ENCODE data around the gene DLK1. TPM values are rescaled to one million over a fixed set of nuclear protein-coding genes. Genes with fewer than 3 reads are reported as not detected.

The DLK1 gene
- polyA plus RNA-seq, 1 experiment, result 0.12 TPM

DNA sequence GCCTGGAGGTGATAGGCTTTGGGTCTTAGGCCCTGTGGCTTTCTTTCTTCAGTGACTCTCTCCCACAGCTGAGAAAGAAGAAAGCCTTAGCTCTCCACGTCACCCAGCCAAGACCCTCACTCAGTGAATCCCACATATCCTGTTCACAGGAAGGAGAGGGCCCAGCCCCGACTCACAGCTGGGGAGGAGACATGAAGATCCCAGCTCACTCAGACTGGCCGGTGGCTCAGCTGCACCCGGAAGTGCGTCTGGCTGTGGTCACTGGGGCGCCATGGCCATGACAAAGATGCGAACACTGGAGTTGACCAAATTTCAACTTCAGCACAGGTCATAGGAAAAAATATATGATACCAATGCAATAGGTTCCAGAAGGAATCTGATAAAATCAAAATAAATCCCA is 14.2 kb downstream of the DLK1 start:
- peaks cover 14% of the 10 kb centered on the region for H3K27me3 ChIP-seq (ENCODE audit: control insufficient read depth, insufficient read depth, low read length)
- H3K9me3 ChIP-seq (ENCODE audit: control insufficient read depth, insufficient read depth, low read length), result peaks cover 4% of the 10 kb centered on the region
- ChIA-PET POLR2A (no interaction called here), CTCF (no interaction called here)
- DNase-seq (ENCODE audit: low read depth, low spot score), result no peak
- H3K27ac ChIP-seq (ENCODE audit: low read depth, low read length), result no peak overlapping the region
- TF ChIP-seq, protein P1, sequence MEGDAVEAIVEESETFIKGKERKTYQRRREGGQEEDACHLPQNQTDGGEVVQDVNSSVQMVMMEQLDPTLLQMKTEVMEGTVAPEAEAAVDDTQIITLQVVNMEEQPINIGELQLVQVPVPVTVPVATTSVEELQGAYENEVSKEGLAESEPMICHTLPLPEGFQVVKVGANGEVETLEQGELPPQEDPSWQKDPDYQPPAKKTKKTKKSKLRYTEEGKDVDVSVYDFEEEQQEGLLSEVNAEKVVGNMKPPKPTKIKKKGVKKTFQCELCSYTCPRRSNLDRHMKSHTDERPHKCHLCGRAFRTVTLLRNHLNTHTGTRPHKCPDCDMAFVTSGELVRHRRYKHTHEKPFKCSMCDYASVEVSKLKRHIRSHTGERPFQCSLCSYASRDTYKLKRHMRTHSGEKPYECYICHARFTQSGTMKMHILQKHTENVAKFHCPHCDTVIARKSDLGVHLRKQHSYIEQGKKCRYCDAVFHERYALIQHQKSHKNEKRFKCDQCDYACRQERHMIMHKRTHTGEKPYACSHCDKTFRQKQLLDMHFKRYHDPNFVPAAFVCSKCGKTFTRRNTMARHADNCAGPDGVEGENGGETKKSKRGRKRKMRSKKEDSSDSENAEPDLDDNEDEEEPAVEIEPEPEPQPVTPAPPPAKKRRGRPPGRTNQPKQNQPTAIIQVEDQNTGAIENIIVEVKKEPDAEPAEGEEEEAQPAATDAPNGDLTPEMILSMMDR (IDR thresholded peaks at IDR 0.05; ENCODE audit: low read depth, low read length), result no peak
- H3K4me3 ChIP-seq (ENCODE audit: low read depth, low read length), result no peak overlapping the region

DNA sequence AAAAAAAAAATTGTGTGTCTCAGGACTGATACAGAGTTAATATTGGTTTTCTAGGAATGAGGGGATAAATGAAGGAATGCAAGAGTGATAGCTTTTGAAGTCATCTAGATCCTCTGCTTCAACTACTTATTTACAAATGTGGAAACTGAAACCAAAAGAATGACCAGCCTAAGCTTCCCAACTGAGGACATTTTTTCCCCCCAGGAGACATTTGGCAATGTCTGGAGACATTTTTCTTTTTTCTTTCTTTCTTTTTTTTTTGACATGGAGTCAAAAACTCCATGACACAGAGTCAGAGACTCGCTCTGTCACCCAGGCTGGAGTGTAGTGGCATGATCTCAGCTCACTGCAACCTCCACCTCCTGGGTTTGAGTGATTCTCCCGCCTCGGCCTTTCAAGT is 15.3 kb downstream of the DLK1 start:
- ChIA-PET CTCF (no interaction called here), POLR2A (no interaction called here)
- TF ChIP-seq, protein P1 (IDR thresholded peaks at IDR 0.05; ENCODE audit: low read depth, low read length), result no peak
- peaks cover 4% of the 10 kb centered on the region for H3K9me3 ChIP-seq (ENCODE audit: control insufficient read depth, insufficient read depth, low read length)
- no peak overlapping the region for H3K27ac ChIP-seq (ENCODE audit: low read depth, low read length)
- H3K4me3 ChIP-seq (ENCODE audit: low read depth, low read length), result no peak overlapping the region
- no peak for DNase-seq (ENCODE audit: low read depth, low spot score)
- peaks cover 14% of the 10 kb centered on the region for H3K27me3 ChIP-seq (ENCODE audit: control insufficient read depth, insufficient read depth, low read length)

DNA sequence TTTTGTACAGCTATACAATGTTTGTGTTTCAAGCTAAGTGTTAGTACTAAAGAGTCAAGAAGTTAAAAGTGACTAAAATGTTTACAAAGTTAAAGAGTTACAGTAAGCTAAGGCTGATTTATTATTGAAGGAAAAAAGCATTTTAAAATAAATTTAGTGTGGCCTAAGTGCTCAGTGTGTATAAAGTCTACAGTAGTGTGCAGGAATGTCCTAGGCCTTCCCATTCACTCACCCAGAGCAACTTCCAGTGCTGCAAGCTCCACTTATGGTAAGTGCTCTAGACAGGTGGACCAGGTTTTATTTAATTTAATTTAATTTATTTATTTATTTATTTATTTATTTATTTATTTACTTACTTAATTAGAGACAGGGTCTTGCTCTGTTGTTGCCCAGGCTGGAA is 19.6 kb downstream of the DLK1 start:
- ChIA-PET POLR2A (interaction anchor here (1.0 kb wide), 1 partner anchor 80 kb away, joined by 4 read pairs; the partner anchor contains the start of gene MEG3), CTCF (interaction anchor here (1.0 to 1.4 kb wide), 2 partner anchors 15 to 362 kb away, joined by 3 read pairs; no protein-coding TSS in a partner anchor)
- Histone ChIP-seq H3K9me3 (ENCODE audit: control insufficient read depth, insufficient read depth, low read length) (no peaks in the 10 kb centered on the region), H3K27me3 (ENCODE audit: control insufficient read depth, insufficient read depth, low read length) (peaks cover 6% of the 10 kb centered on the region), H3K4me3 (ENCODE audit: low read depth, low read length) (no peak overlapping the region), H3K27ac (ENCODE audit: low read depth, low read length) (no peak overlapping the region)
- TF ChIP-seq, protein P1 (IDR thresholded peaks at IDR 0.05; ENCODE audit: low read depth, low read length), result no peak
- no peak for DNase-seq (ENCODE audit: low read depth, low spot score)

DNA sequence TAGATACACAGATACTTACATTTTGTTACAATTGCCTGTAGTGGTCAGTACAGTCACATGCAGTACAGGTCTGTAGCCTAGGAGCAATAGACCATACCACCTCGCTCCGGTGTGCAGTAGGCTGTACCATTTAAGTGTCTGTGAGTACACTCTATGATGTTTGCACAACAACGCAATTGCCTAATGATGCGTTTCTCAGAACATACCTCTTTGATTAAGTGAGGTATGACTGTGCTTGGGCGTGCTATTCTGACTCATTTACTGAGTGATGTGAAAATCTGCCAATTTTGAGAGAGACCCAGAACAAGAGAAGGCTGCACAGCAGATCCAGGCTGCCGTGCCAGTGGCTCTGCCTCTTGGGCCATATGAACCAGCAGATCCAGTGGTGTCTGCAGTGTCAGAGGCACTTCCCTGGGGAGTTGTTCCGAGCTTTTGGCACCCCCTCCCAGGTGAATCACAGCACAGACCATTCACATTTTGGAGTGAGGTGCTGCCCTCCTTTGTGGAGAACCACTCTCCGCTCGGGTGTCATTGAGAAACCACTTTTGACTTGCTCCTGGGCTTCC is 20.4 kb downstream of the DLK1 start:
- CTCF ChIA-PET, result no interaction called here

DNA sequence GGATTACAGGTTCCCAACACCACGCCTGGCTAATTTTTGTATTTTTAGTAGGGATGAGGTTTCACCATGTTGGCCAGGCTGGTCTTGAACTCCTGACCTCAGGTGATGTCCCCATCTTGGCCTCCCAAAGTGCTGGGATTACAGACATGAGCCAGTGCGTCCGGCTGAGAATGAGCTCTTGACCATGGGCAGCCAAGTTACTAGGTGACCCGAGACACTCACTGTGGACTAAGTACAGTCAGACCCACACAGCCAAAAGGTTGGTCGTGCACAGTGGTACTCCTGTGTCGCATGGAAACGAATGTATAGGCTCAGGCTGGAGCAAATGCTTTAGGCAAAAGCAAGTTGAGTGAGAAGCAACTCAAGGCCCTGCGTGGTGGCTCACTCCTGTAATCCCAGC is 21.0 kb downstream of the DLK1 start:
- TF ChIP-seq, protein P1 (IDR thresholded peaks at IDR 0.05; ENCODE audit: low read depth, low read length), result no peak
- DNase-seq (ENCODE audit: low read depth, low spot score), result no peak
- H3K27ac ChIP-seq (ENCODE audit: low read depth, low read length), result no peak overlapping the region
- no peaks in the 10 kb centered on the region for H3K9me3 ChIP-seq (ENCODE audit: control insufficient read depth, insufficient read depth, low read length)
- no peak overlapping the region for H3K4me3 ChIP-seq (ENCODE audit: low read depth, low read length)
- CTCF ChIA-PET, result no interaction called here
- POLR2A ChIA-PET, result interaction anchor here (0.7 kb wide), 1 partner anchor 80 kb away, joined by 9 read pairs; no protein-coding TSS in a partner anchor
- peaks cover 6% of the 10 kb centered on the region for H3K27me3 ChIP-seq (ENCODE audit: control insufficient read depth, insufficient read depth, low read length)

More for the DNA sequence above, 20.4 kb downstream of the DLK1 start:
- Histone ChIP-seq H3K9me3 (ENCODE audit: control insufficient read depth, insufficient read depth, low read length) (no peaks in the 10 kb centered on the region), H3K4me3 (ENCODE audit: low read depth, low read length) (no peak overlapping the region), H3K27me3 (ENCODE audit: control insufficient read depth, insufficient read depth, low read length) (peaks cover 6% of the 10 kb centered on the region), H3K27ac (ENCODE audit: low read depth, low read length) (no peak overlapping the region)
- peak; percentile 68 for DNase-seq (ENCODE audit: low read depth, low spot score)
- TF ChIP-seq, protein P1 (IDR thresholded peaks at IDR 0.05; ENCODE audit: low read depth, low read length), result peak; percentile 13; the same call in 1 of the 2 replicates
- POLR2A ChIA-PET, result interaction anchor here (0.7 kb wide), 1 partner anchor 80 kb away, joined by 9 read pairs; no protein-coding TSS in a partner anchor
